Omental fat pad (tissue), 4 donors: ENCODE measurements around the gene OR2C1. TPM values are rescaled to one million over a fixed set of nuclear protein-coding genes. Genes with fewer than 3 reads are reported as not detected.

Source experiments
- ATAC-seq: fragments of 150-250 bp; one replicate; pipeline ENCODE4 v1.9.1; 2016; ENCODE audit warnings: mild to moderate bottlenecking, moderate library complexity; ENCODE audit not compliant: low FRiP score
- DNase-seq: peaks from one replicate; pipeline ENCODE4 v3.0.0-alpha.2; 2019; ENCODE audit warnings: low spot score
- CTCF ChIP-seq, 3 donors: fragments of 450-650 bp; IDR thresholded peaks; one replicate each; pipeline ENCODE4 v1.5.1; 2016 to 2017; ENCODE audit warnings: antibody characterized with exemption in 3 of 3, mild to moderate bottlenecking in 3 of 3, moderate library complexity in 2 of 3
- total RNA-seq, 4 donors: library from RNA; depleted of rRNA; stranded (reverse); fragments of >200 nt; gene quantifications; one replicate each; pipeline ENCODE4 v1.1.0, GENCODE V29; 2016

Gene OR2C1
- total RNA-seq, 4 donors from 2014 or later: not detected

- no peak for ATAC-seq
Measured at GRCh38 chr16:3388325-3388724, 32.6 kb downstream of the OR2C1 start.

DNA sequence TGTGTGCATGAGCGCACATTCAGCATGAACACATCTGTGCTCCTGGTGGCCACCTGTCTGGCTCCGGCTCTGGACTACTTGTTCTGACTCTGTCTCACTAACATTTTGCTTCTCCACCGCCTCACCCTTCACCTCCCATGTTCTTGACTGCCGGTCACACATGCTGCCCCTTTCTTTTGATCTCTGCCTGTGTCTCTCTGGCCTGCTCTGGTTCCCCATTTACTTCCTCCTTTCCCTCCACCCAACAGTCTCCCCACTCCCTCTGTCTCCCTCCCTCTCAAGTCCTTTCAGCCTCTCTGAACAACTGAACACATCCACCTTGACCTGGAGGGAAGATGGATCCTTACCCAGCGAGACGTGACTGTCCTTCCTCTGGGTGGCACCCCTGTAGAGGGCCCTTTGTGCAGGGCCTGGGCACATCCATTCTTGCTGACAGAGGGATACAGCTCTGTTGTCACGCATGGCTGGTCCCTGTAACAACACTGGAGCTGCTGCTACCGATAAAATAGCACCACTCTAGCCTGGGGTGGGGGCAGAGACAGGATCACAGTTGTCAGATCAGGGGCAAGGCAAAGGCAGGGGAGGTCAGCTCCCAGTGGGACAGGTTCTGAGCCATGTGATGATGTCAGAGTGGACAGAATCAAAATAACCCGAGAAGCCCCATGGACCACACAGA, 34.1 kb downstream of the OR2C1 start:
- DNase-seq (no peak), ATAC-seq (no peak)
- no peak for TF ChIP-seq CTCF (IDR thresholded peaks at IDR 0.05)

More at GRCh38 chr16:3388325-3388724, 32.6 kb downstream of the OR2C1 start:
- TF ChIP-seq CTCF (IDR thresholded peaks at IDR 0.05): no peak
- DNase-seq: no peak

DNA sequence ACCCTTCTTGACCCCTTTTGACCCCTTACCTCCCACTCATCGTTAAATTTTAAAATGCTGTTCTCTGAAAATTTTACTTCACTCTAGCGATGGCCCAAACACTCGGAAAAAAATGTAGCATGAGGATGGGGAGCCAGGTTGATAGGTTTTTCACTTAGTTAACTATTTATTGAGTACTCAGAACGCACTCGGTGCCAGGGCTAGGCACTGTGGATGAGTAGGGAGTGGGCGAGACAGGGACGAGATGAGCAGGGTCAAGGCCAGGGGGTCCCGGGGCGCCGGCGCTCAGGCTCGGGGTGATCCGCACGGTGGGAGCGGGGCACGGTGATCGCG, 44.7 kb downstream of the OR2C1 start:
- ATAC-seq: no peak
- no peak for TF ChIP-seq CTCF (IDR thresholded peaks at IDR 0.05)
- DNase-seq: no peak

DNA sequence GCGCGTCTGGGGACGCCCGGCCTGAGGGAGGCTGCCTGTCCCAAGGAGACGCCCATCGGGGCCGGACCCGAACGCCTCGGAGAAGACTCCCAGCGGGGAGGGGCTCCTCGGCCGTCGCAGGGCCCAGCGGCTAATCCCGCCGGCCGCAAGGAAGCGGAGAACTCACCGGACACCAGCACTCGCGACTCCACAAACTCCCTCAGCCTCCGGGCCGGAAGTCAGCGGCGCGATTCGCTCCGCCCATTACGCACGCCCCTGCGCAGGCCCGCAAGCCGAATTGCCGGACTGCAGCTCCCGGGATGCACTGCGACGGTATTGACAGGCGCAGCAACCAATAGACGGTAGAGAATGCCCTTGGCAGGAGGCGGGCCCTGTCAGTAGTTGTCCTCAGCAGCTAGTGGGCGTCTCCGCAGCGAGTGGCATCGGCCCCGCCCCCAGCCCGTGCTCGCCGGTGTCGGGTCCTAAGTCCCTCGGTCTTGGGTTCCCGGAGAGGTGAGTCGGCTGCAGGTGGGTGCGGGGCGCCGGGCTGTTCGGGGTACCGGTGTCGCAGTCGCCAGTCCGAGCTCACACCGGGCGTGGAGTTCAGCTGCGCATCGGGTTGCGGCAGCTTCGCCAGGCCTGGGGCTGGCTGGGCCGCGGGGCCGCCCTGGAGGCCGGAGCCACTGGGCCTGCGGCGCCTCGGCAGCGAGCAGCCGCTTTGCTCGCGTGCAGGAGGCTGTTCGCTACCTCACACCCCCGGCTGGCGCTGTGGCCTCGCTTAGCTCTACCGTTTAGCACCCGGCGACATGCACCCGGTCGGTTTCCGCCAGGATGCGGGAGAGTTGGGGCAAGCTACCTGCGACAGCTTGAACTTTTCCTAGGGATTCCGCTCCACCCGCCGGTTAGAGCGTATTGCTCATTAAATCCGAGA, 45.3 kb downstream of the OR2C1 start, which contains the start of the genes ZNF174 and ZSCAN32:
Gene ZNF174 (plus strand): TSS at position 437 of the 910 bp plus-strand sequence. CDS start 790 bp downstream, outside the sequence.
Gene ZSCAN32 (minus strand): TSS at position 226 of the 910 bp plus-strand sequence. CDS start 3,447 bp downstream, outside the sequence.
- ATAC-seq (peak; percentile 100), DNase-seq (peak; percentile 95)
- no peak for TF ChIP-seq CTCF (IDR thresholded peaks at IDR 0.05)

- DNase-seq (no peak), ATAC-seq (no peak)
- TF ChIP-seq CTCF (IDR thresholded peaks at IDR 0.05): no peak
Measured at GRCh38 chr16:3401719-3402397, 46.2 kb downstream of the OR2C1 start.

Other genes starting within 250 kb of the OR2C1 start
- 10 to 100 TPM in 2 of 4 donors, 1 to 10 TPM in 2; 7.1 to 16.1 (median 9.7) TPM for gene ZNF205, start 243.3 kb upstream of the OR2C1 start, total RNA-seq
- gene ZNF213, start 220.9 kb upstream of the OR2C1 start, total RNA-seq: 1 to 10 TPM; 1.8 to 4.1 (median 3.6) TPM
- gene OR1F1, start 167.7 kb upstream of the OR2C1 start, total RNA-seq: not detected
- 10 to 100 TPM in 2 of 4 donors, 1 to 10 TPM in 2; 4.3 to 12.6 (median 8.7) TPM for gene ZNF200, start 120.7 kb upstream of the OR2C1 start, total RNA-seq
- 10 to 100 TPM in 1 of 4 donors, 1 to 10 TPM in 3; 2.7 to 25.4 (median 4.2) TPM for gene MEFV, start 99.3 kb upstream of the OR2C1 start, total RNA-seq
- 10 to 100 TPM; 23.3 to 66.7 (median 36.2) TPM for gene ZNF263, start 72.4 kb upstream of the OR2C1 start, total RNA-seq
- gene TIGD7, start 50.5 kb upstream of the OR2C1 start, total RNA-seq: 1 to 10 TPM; 3.3 to 8.8 (median 5.3) TPM
- gene ZNF75A, start 50.4 kb upstream of the OR2C1 start, total RNA-seq: 10 to 100 TPM; 13.2 to 30.1 (median 20.4) TPM
- gene ZSCAN32, start 45.1 kb downstream of the OR2C1 start, total RNA-seq: 10 to 100 TPM in 2 of 4 donors, 1 to 10 TPM in 2; 6.5 to 16.6 (median 11.1) TPM
- gene ZNF174, start 45.3 kb downstream of the OR2C1 start, total RNA-seq: 10 to 100 TPM in 1 of 4 donors, 1 to 10 TPM in 3; 6.2 to 16.6 (median 8.6) TPM
- 1 to 10 TPM; 2.0 to 3.3 (median 2.7) TPM for gene ZNF597, start 87.6 kb downstream of the OR2C1 start, total RNA-seq
- gene NAA60, start 87.8 kb downstream of the OR2C1 start, total RNA-seq: 10 to 100 TPM; 17.0 to 31.7 (median 26.5) TPM
- not detected for gene C16orf90, start 139.6 kb downstream of the OR2C1 start, total RNA-seq
- gene CLUAP1, start 145.1 kb downstream of the OR2C1 start, total RNA-seq: 10 to 100 TPM in 2 of 4 donors, 1 to 10 TPM in 2; 8.5 to 17.8 (median 12.5) TPM
- 1 to 10 TPM in 3 of 4 donors, under 1 TPM in 1; 0.65 to 4.1 (median 1.1) TPM for gene NLRC3, start 221.5 kb downstream of the OR2C1 start, total RNA-seq